ENCODE measurements around the gene ATP6AP1.
"Not testable (repeated sequence)": the region's sequence is repeated elsewhere in the genome, so short reads cannot be mapped to it uniquely, and the experiment has no call there.

- TF ChIP-seq CTCF (conservative IDR thresholded peaks at IDR 0.05 in 1 of 2, IDR thresholded peaks at IDR 0.05 in 1 of 2; ENCODE audit: extremely low read depth in 1 of 2, insufficient read depth in 1 of 2, low read depth in 1 of 2, low read length in 2 of 2); EZH2 (IDR thresholded peaks at IDR 0.05; ENCODE audit: borderline replicate concordance, low read length): not testable (repeated sequence)
Measured at GRCh38 chrX:154389812-154390747, 38.4 kb upstream of the ATP6AP1 start.
